ENCODE data around the gene MAP3K10.
A peak's percentile ranks its signal among the peaks of the same experiment; 100 is the strongest.

The MAP3K10 gene

DNA sequence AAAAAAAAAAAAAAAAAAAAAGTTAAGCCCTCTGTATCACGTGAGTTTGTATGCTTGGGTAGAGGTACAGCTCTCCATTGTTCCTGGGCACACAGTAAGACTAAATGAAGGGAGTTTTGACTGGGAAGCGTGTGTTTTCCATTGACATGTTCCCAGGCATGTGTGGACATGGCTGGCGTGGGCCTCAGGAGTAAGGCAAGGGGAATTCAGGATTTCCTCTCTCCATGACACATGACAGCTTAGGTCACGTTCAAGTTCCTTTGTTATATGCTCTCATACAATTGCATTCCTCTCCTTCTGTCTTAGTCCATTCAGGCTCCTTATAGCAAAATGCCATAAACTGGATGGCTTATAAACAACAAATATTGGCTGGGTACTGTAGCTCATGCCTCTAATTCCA is 17.1 kb upstream of the MAP3K10 start:
- ChIA-PET POLR2A (no interaction called here), CTCF (interaction anchor here (1.5 to 1.8 kb wide), 2 partner anchors 8 to 34 kb away, joined by 5 to 12 read pairs; no protein-coding TSS in a partner anchor)
- TF ChIP-seq, protein P1, sequence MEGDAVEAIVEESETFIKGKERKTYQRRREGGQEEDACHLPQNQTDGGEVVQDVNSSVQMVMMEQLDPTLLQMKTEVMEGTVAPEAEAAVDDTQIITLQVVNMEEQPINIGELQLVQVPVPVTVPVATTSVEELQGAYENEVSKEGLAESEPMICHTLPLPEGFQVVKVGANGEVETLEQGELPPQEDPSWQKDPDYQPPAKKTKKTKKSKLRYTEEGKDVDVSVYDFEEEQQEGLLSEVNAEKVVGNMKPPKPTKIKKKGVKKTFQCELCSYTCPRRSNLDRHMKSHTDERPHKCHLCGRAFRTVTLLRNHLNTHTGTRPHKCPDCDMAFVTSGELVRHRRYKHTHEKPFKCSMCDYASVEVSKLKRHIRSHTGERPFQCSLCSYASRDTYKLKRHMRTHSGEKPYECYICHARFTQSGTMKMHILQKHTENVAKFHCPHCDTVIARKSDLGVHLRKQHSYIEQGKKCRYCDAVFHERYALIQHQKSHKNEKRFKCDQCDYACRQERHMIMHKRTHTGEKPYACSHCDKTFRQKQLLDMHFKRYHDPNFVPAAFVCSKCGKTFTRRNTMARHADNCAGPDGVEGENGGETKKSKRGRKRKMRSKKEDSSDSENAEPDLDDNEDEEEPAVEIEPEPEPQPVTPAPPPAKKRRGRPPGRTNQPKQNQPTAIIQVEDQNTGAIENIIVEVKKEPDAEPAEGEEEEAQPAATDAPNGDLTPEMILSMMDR (IDR thresholded peaks at IDR 0.05; ENCODE audit: insufficient read depth, low read length, missing control alignments), result no peak
- DNase-seq (ENCODE audit: low read depth, low spot score), result no peak
- no peak overlapping the region for H3K4me3 ChIP-seq (ENCODE audit: low read depth, low read length)

DNA sequence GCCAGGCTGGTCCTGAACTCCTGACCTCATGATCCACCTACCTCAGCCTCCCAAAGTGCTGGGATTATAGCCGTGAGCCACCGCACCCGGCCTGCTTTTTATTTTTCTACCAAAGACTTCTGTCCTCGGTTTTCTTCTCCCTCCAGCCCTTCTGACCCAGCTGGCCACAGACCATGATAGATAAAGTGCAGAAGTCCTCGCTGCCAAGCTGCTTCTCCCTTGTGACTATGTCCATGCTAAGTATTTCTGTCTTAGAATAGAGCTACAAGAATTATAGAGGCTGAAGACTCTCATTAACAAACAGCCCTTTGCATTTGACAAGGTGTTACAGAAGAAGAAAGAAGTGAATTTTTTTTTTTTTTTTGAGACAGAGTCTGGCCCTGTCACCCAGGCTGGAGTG is 15.4 kb upstream of the MAP3K10 start:
- CTCF ChIA-PET, result interaction anchor here (0.7 kb wide), 1 partner anchor 19 kb away, joined by 3 read pairs; no protein-coding TSS in a partner anchor
- no peak overlapping the region for H3K4me3 ChIP-seq (ENCODE audit: low read depth, low read length)
- TF ChIP-seq, protein P1 (IDR thresholded peaks at IDR 0.05; ENCODE audit: insufficient read depth, low read length, missing control alignments), result no peak
- POLR2A ChIA-PET, result interaction anchor here (1.0 kb wide), 1 partner anchor 330 kb away, joined by 3 read pairs; the partner anchor contains the start of gene FBL
- no peak for DNase-seq (ENCODE audit: low read depth, low spot score)

DNA sequence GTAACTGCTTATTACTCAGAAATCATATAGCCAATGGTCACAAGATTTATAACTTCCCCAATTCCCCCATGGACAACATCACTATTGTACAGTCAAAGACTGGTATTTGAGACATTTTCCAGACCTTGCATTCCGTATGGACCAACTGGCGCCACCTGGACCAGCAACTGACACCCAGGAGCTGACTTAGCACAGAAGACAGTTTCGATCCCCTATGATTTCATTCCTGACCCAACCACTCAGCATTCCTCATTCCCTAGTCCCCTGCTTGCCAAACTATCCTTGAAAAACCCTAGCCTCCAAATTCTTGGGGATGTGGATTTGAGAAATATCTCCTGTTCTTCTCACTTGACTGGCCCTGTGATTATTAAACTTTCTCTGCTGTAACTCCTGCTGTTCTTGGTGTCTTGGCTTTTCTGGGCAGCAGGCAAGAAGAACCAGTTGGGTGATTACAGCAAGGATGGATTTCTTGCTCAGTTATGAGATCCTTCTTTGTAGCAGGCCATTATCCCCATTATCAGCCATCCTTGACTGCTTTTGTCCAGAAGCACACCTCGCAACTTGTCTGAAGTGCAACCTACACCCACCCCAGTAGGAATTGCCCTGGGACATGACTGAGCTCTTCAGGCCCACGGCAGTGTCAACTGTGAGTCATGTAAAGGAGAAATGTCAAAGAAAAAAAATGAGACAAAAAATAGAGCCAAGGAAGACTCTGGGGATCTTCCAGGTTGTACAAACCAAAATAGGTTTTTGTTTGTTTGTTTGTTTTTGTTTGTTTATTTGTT is 13.7 kb upstream of the MAP3K10 start:
- DNase-seq (ENCODE audit: low read depth, low spot score), result no peak
- TF ChIP-seq, protein P1 (IDR thresholded peaks at IDR 0.05; ENCODE audit: insufficient read depth, low read length, missing control alignments), result no peak
- ChIA-PET CTCF (interaction anchor here (1.0 to 2.5 kb wide), 2 partner anchors 12 to 37 kb away, joined by 4 to 8 read pairs; no protein-coding TSS in a partner anchor), POLR2A (no interaction called here)
- no peak overlapping the region for H3K4me3 ChIP-seq (ENCODE audit: low read depth, low read length)

DNA sequence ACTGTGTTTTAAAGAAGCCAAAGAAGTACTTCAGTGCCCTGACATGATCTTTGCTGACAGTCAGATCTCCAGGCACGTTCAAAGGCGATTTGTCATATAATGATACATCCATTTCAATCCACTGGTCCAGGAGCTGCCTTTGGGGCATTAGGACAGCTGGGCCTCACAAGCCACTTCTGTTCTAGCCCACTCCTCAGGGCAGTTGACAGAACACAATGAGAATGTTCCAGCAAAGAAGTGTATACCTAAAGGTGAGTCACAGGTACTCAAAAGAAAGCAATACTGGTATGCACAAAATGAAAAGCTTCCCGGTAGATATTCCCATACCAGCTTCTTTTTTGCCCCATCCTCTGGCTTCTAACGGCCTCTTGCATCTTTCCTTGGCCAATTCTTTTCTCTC is 12.5 kb upstream of the MAP3K10 start:
- POLR2A ChIA-PET, result no interaction called here
- TF ChIP-seq, protein P1 (IDR thresholded peaks at IDR 0.05; ENCODE audit: insufficient read depth, low read length, missing control alignments), result no peak
- no peak overlapping the region for H3K4me3 ChIP-seq (ENCODE audit: low read depth, low read length)
- CTCF ChIA-PET, result interaction anchor here (2.2 to 2.5 kb wide), 2 partner anchors 13 to 39 kb away, joined by 8 to 12 read pairs; no protein-coding TSS in a partner anchor
- DNase-seq (ENCODE audit: low read depth, low spot score), result no peak

DNA sequence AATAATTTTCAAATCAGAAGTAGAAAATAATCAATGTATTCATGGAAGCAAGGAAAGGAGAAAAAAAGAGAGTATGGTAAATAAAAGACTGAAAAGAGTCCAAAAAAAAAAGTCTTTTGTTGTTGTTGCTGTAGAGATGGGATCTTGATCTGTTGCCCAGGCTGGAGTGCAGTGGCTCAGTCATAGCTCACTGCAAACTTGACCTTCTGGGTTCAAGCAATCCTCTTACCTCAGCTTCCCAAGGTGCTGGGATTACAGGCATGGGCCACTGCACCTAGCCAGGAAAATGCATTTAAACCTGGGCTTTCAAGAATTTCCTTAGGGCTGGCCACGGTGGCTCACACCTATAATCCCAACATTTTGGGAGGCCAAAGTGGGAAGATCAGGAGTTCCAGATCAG is 7.0 kb upstream of the MAP3K10 start:
- TF ChIP-seq, protein P1 (IDR thresholded peaks at IDR 0.05; ENCODE audit: insufficient read depth, low read length, missing control alignments), result no peak
- H3K4me3 ChIP-seq (ENCODE audit: low read depth, low read length), result no peak overlapping the region
- CTCF ChIA-PET, result no interaction called here
- no peak for DNase-seq (ENCODE audit: low read depth, low spot score)
- POLR2A ChIA-PET, result interaction anchor here (0.6 kb wide), 1 partner anchor 332 kb away, joined by 3 read pairs; no protein-coding TSS in a partner anchor

DNA sequence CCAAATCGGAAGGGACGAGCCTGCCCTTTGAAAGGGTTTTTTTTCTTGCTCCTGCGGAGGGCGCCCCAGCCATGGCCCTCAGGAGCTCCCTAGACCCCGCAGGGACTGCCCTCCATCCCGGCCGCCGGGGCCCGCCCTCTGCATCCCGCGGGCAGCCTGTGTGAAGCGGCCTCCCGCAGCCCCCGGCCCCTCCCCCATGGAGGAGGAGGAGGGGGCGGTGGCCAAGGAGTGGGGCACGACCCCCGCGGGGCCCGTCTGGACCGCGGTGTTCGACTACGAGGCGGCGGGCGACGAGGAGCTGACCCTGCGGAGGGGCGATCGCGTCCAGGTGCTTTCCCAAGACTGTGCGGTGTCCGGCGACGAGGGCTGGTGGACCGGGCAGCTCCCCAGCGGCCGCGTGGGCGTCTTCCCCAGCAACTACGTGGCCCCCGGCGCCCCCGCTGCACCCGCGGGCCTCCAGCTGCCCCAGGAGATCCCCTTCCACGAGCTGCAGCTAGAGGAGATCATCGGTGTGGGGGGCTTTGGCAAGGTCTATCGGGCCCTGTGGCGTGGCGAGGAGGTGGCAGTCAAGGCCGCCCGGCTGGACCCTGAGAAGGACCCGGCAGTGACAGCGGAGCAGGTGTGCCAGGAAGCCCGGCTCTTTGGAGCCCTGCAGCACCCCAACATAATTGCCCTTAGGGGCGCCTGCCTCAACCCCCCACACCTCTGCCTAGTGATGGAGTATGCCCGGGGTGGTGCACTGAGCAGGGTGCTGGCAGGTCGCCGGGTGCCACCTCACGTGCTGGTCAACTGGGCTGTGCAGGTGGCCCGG is 815 bp downstream of the MAP3K10 start:
- ChIA-PET POLR2A (no interaction called here), CTCF (no interaction called here)
- peak overlapping the region; percentile 75 for H3K4me3 ChIP-seq (ENCODE audit: low read depth, low read length)
- TF ChIP-seq, protein P1 (IDR thresholded peaks at IDR 0.05; ENCODE audit: insufficient read depth, low read length, missing control alignments), result no peak
- DNase-seq (ENCODE audit: low read depth, low spot score), result no peak
